Inflammatory macrophage (primary cell): ENCODE measurements around the gene GCH1.
"Not testable (repeated sequence)": the region's sequence is repeated elsewhere in the genome, so short reads cannot be mapped to it uniquely, and the experiment has no call there.

Experiments
- DNase-seq, 2 donors: peaks; one replicate each; pipeline ENCODE4 v3.0.0-alpha.2; 2020 to 2022
- total RNA-seq, 18 experiments: gene quantifications; one replicate each; lab custom pipeline; 2026; ENCODE audit warnings: mixed read lengths in 6 of 18, inconsistent platforms in 2 of 18; lab: John Stamatoyannopoulos, UW

Gene GCH1
- total RNA-seq: 4.4 to 1,163 (median 24.3) reads per million in 18 experiments

GRCh38 chr14:54902521-54903420 lies at the start of gene GCH1:
TSS of gene GCH1 (minus strand) at chr14:54902826. CDS start at chr14:54902663, 163 bp downstream.
- peak; percentile 32 to 53 for DNase-seq

GRCh38 chr14:54947230-54947629 lies 44.6 kb upstream of the GCH1 start:
- DNase-seq: no peak

- no peak for DNase-seq
Observed at GRCh38 chr14:54946500-54946899, 43.9 kb upstream of the GCH1 start.

- no peak for DNase-seq
Observed at GRCh38 chr14:54944737-54945391, 42.2 kb upstream of the GCH1 start.

- DNase-seq: peak; percentile 8 to 14
Observed at GRCh38 chr14:54942913-54943312, 40.3 kb upstream of the GCH1 start.

GRCh38 chr14:54936816-54937215 lies 34.2 kb upstream of the GCH1 start:
- no peak for DNase-seq

- no peak for DNase-seq
Observed at GRCh38 chr14:54935958-54936357, 33.3 kb upstream of the GCH1 start.

GRCh38 chr14:54935100-54935499 lies 32.5 kb upstream of the GCH1 start:
- DNase-seq: no peak

- no peak for DNase-seq
Observed at GRCh38 chr14:54933006-54933405, 30.4 kb upstream of the GCH1 start.

- no peak for DNase-seq
Observed at GRCh38 chr14:54931598-54932340, 29.1 kb upstream of the GCH1 start.

- DNase-seq: no peak
Observed at GRCh38 chr14:54931101-54931500, 28.5 kb upstream of the GCH1 start.

GRCh38 chr14:54929556-54929955 lies 26.9 kb upstream of the GCH1 start:
- no peak for DNase-seq

GRCh38 chr14:54928216-54928615 lies 25.6 kb upstream of the GCH1 start:
- no peak for DNase-seq

GRCh38 chr14:54927551-54927950 lies 24.9 kb upstream of the GCH1 start:
- no peak for DNase-seq

- not testable (repeated sequence) for DNase-seq
Observed at GRCh38 chr14:54926570-54926969, 23.9 kb upstream of the GCH1 start.

GRCh38 chr14:54922598-54922997 lies 20.0 kb upstream of the GCH1 start:
- DNase-seq: no peak

- no peak for DNase-seq
Observed at GRCh38 chr14:54920052-54920451, 17.4 kb upstream of the GCH1 start.

- DNase-seq: no peak
Observed at GRCh38 chr14:54919330-54919729, 16.7 kb upstream of the GCH1 start.

GRCh38 chr14:54918427-54918826 lies 15.8 kb upstream of the GCH1 start:
- DNase-seq: no peak

GRCh38 chr14:54916101-54916500 lies 13.5 kb upstream of the GCH1 start:
- no peak for DNase-seq

- no peak for DNase-seq
Observed at GRCh38 chr14:54909817-54910558, 7.4 kb upstream of the GCH1 start.

GRCh38 chr14:54908973-54909372 lies 6.3 kb upstream of the GCH1 start:
- peak in 1 of 2 donors; percentile 20 for DNase-seq
